Breast epithelium (tissue), 3 donors: ENCODE data around the gene LIMCH1.

Experiments
- POLR2A ChIP-seq: fragments of 450-650 bp; IDR thresholded peaks from one replicate; pipeline ENCODE4 v1.6.1; 2016; ENCODE audit warnings: antibody characterized with exemption, mild to moderate bottlenecking, moderate library complexity
- POLR2AphosphoS5 ChIP-seq, 3 donors: sonication (generic); formaldehyde crosslinking; IDR thresholded peaks; one replicate each; pipeline ENCODE4 v1.6.1; 2017; ENCODE audit warnings: antibody characterized with exemption in 3 of 3
- TF ChIP-seq, protein P1 (sequence below), 3 donors: fragments of 450-650 bp; IDR thresholded peaks; one replicate each; pipeline ENCODE4 v1.5.1; 2016 to 2017; ENCODE audit warnings: antibody characterized with exemption in 3 of 3, mild to moderate bottlenecking in 3 of 3, moderate library complexity in 3 of 3

- TF ChIP-seq, protein P1, sequence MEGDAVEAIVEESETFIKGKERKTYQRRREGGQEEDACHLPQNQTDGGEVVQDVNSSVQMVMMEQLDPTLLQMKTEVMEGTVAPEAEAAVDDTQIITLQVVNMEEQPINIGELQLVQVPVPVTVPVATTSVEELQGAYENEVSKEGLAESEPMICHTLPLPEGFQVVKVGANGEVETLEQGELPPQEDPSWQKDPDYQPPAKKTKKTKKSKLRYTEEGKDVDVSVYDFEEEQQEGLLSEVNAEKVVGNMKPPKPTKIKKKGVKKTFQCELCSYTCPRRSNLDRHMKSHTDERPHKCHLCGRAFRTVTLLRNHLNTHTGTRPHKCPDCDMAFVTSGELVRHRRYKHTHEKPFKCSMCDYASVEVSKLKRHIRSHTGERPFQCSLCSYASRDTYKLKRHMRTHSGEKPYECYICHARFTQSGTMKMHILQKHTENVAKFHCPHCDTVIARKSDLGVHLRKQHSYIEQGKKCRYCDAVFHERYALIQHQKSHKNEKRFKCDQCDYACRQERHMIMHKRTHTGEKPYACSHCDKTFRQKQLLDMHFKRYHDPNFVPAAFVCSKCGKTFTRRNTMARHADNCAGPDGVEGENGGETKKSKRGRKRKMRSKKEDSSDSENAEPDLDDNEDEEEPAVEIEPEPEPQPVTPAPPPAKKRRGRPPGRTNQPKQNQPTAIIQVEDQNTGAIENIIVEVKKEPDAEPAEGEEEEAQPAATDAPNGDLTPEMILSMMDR (IDR thresholded peaks at IDR 0.05): no peak
- TF ChIP-seq POLR2A: no peak
- TF ChIP-seq POLR2AphosphoS5 (IDR thresholded peaks at IDR 0.05): no peak
Observed at GRCh38 chr4:41561244-41561643, 23.3 kb downstream of the LIMCH1 start.
